SKM-1 treated with dmso at 0.1 percent for 144 hours (cell line): ENCODE results near the gene ITK.
"Not testable (repeated sequence)": the region's sequence is repeated elsewhere in the genome, so short reads cannot be mapped to it uniquely, and the experiment has no call there.

ENCODE experiments used
- DNase-seq: peaks from one replicate; lab custom pipeline; 2025; ENCODE audit not compliant: unreplicated experiment; lab: John Stamatoyannopoulos, UW

The ITK gene

GRCh38 chr5:157167214-157167621, 13.4 kb upstream of the ITK start:
- DNase-seq: no peak

- no peak for DNase-seq
These were observed 12.4 kb upstream of the ITK start for GRCh38 chr5:157168286-157168685.

GRCh38 chr5:157172403-157172802, 8.2 kb upstream of the ITK start:
- DNase-seq: no peak

- no peak for DNase-seq
These were observed 5.5 kb upstream of the ITK start for GRCh38 chr5:157175071-157175612.

GRCh38 chr5:157177953-157178352, 2.7 kb upstream of the ITK start:
- no peak for DNase-seq

GRCh38 chr5:157178966-157179365, 1.7 kb upstream of the ITK start:
- no peak for DNase-seq

- DNase-seq: no peak
These were observed 1.6 kb downstream of the ITK start for GRCh38 chr5:157182143-157182757.

- DNase-seq: no peak
These were observed 3.6 kb downstream of the ITK start for GRCh38 chr5:157184117-157184670.

GRCh38 chr5:157185122-157185521, 4.5 kb downstream of the ITK start:
- not testable (repeated sequence) for DNase-seq

- DNase-seq: no peak
These were observed 5.8 kb downstream of the ITK start for GRCh38 chr5:157186309-157187045.

- no peak for DNase-seq
These were observed 6.6 kb downstream of the ITK start for GRCh38 chr5:157187046-157187754.

GRCh38 chr5:157188270-157188669, 7.6 kb downstream of the ITK start:
- no peak for DNase-seq

- DNase-seq: no peak
These were observed 8.6 kb downstream of the ITK start for GRCh38 chr5:157189223-157189622.

GRCh38 chr5:157193699-157194424, 13.2 kb downstream of the ITK start:
- no peak for DNase-seq

- no peak for DNase-seq
These were observed 15.4 kb downstream of the ITK start for GRCh38 chr5:157196045-157196444.

- DNase-seq: no peak
These were observed 16.4 kb downstream of the ITK start for GRCh38 chr5:157197086-157197485.

GRCh38 chr5:157198277-157198986, 17.8 kb downstream of the ITK start:
- peak; percentile 3 for DNase-seq

GRCh38 chr5:157201857-157202256, 21.2 kb downstream of the ITK start:
- DNase-seq: no peak

- DNase-seq: no peak
These were observed 22.8 kb downstream of the ITK start for GRCh38 chr5:157203417-157203816.

- DNase-seq: peak; percentile 53
These were observed 24.1 kb downstream of the ITK start for GRCh38 chr5:157204765-157205164.
